Vagina (tissue), 2 donors: ENCODE measurements around the gene ADAMTS13.

Experiments used
- CTCF ChIP-seq, 3 experiments: fragments of 450-650 bp in 2 of 3; fragments of 200-600 bp in 1 of 3; sonication (generic) in 1 of 3; IDR thresholded peaks; one replicate each; pipeline ENCODE4 v1.5.1; 2017 to 2019; ENCODE audit warnings: antibody characterized with exemption in 3 of 3, mild to moderate bottlenecking in 2 of 3, moderate library complexity in 2 of 3
- POLR2A ChIP-seq, 2 donors: fragments of 450-650 bp; IDR thresholded peaks; one replicate each; pipeline ENCODE4 v1.6.1; 2017; ENCODE audit warnings: antibody characterized with exemption in 2 of 2, mild to moderate bottlenecking in 2 of 2, moderate library complexity in 2 of 2
- POLR2AphosphoS5 ChIP-seq, 2 donors: sonication (generic); formaldehyde crosslinking; IDR thresholded peaks; one replicate each; pipeline ENCODE4 v1.9.0; 2017; ENCODE audit warnings: antibody characterized with exemption in 2 of 2, mild to moderate bottlenecking in 2 of 2, low read depth in 1 of 2; ENCODE audit not compliant: insufficient read depth in 1 of 2

- TF ChIP-seq CTCF (IDR thresholded peaks at IDR 0.05) (no peak), POLR2A (IDR thresholded peaks at IDR 0.05) (no peak), POLR2AphosphoS5 (IDR thresholded peaks at IDR 0.05; ENCODE audit: insufficient read depth in 1 of 2, low read depth in 1 of 2) (no peak)
Observed at GRCh38 chr9:133419005-133419404, 3.2 kb upstream of the ADAMTS13 start.
